Chondrocyte (in vitro differentiated cells): ENCODE measurements around the gene CREG2. TPM values are rescaled to one million over a fixed set of nuclear protein-coding genes. Genes with fewer than 3 reads are reported as not detected.

Source experiments
- DNase-seq: peaks from one replicate; pipeline ENCODE4 v3.0.0; 2021; ENCODE audit warnings: mixed read lengths, low spot score
- H3K27ac Mint-ChIP-seq: one replicate; pipeline ENCODE4 v1.8.0; 2021; ENCODE audit warnings: mild to moderate bottlenecking, moderate library complexity, mixed read lengths; ENCODE audit not compliant: unreplicated experiment
- H3K27me3 Mint-ChIP-seq: 2 replicates; pipeline ENCODE4 v1.8.0; 2021; ENCODE audit warnings: low read depth, mixed read lengths
- H3K36me3 Mint-ChIP-seq: 2 replicates; pipeline ENCODE4 v1.8.0; 2021; ENCODE audit warnings: low read depth, mixed read lengths
- H3K4me1 Mint-ChIP-seq: 2 replicates; pipeline ENCODE4 v1.8.0; 2021; ENCODE audit warnings: low read depth, mild to moderate bottlenecking, mixed read lengths
- H3K4me3 Mint-ChIP-seq: one replicate; pipeline ENCODE4 v1.8.0; 2021; ENCODE audit warnings: mild to moderate bottlenecking, moderate library complexity, mixed read lengths; ENCODE audit not compliant: unreplicated experiment
- H3K9me3 Mint-ChIP-seq: 2 replicates; pipeline ENCODE4 v1.8.0; 2021; ENCODE audit warnings: low read depth, mixed read lengths
- CTCF ChIP-seq: fragments of 200-600 bp; sonication (generic); IDR thresholded peaks from 2 replicates; pipeline ENCODE4 v1.5.0; 2021; ENCODE audit warnings: antibody characterized with exemption, mild to moderate bottlenecking, moderate library complexity
- total RNA-seq: library from RNA; stranded (reverse); gene quantifications from 3 replicates; pipeline ENCODE4 v1.2.1, GENCODE V29; 2021

CREG2 gene
- total RNA-seq, 1 donor from 2014 or later = not detected

- no peak overlapping the region for H3K27ac Mint-ChIP-seq
- no peak overlapping the region for H3K4me3 Mint-ChIP-seq
- no peaks in the 10 kb centered on the region for H3K36me3 Mint-ChIP-seq
- TF ChIP-seq CTCF = no peak
- peaks cover 38% of the 10 kb centered on the region for H3K27me3 Mint-ChIP-seq
- peaks cover 8% of the 10 kb centered on the region for H3K4me1 Mint-ChIP-seq
- H3K9me3 Mint-ChIP-seq = no peaks in the 10 kb centered on the region
- DNase-seq = no peak
Observed at GRCh38 chr2:101383016-101383541, 4.2 kb downstream of the CREG2 start.

- Mint-ChIP-seq H3K4me1 (peaks cover 5% of the 10 kb centered on the region), H3K4me3 (no peak overlapping the region), H3K27ac (no peak overlapping the region), H3K9me3 (no peaks in the 10 kb centered on the region), H3K36me3 (no peaks in the 10 kb centered on the region), H3K27me3 (peaks cover 35% of the 10 kb centered on the region)
- no peak for TF ChIP-seq CTCF
- no peak for DNase-seq
Observed at GRCh38 chr2:101382442-101382841, 4.9 kb downstream of the CREG2 start.

- Mint-ChIP-seq H3K27ac (no peak overlapping the region), H3K4me1 (no peaks in the 10 kb centered on the region), H3K36me3 (no peaks in the 10 kb centered on the region), H3K9me3 (no peaks in the 10 kb centered on the region), H3K27me3 (peaks cover 25% of the 10 kb centered on the region), H3K4me3 (no peak overlapping the region)
- DNase-seq = no peak
- TF ChIP-seq CTCF = no peak
Observed at GRCh38 chr2:101380376-101380775, 6.9 kb downstream of the CREG2 start.

- H3K9me3 Mint-ChIP-seq = no peaks in the 10 kb centered on the region
- DNase-seq = no peak
- peaks cover 16% of the 10 kb centered on the region for H3K27me3 Mint-ChIP-seq
- no peak overlapping the region for H3K4me3 Mint-ChIP-seq
- no peak overlapping the region for H3K27ac Mint-ChIP-seq
- no peaks in the 10 kb centered on the region for H3K36me3 Mint-ChIP-seq
- no peaks in the 10 kb centered on the region for H3K4me1 Mint-ChIP-seq
- no peak for TF ChIP-seq CTCF
Observed at GRCh38 chr2:101379091-101379490, 8.2 kb downstream of the CREG2 start.

- no peaks in the 10 kb centered on the region for H3K36me3 Mint-ChIP-seq
- H3K4me1 Mint-ChIP-seq = no peaks in the 10 kb centered on the region
- H3K4me3 Mint-ChIP-seq = no peak overlapping the region
- H3K27me3 Mint-ChIP-seq = peaks cover 12% of the 10 kb centered on the region
- DNase-seq = no peak
- H3K9me3 Mint-ChIP-seq = no peaks in the 10 kb centered on the region
- TF ChIP-seq CTCF = no peak
- no peak overlapping the region for H3K27ac Mint-ChIP-seq
Observed at GRCh38 chr2:101375653-101376052, 11.7 kb downstream of the CREG2 start.
